NCI-H82 (cell line): ENCODE results near the gene DEAF1.
A peak's percentile ranks its signal among the peaks of the same experiment; 100 is the strongest.
"Not testable (repeated sequence)": the region's sequence is repeated elsewhere in the genome, so short reads cannot be mapped to it uniquely, and the experiment has no call there.

Experiments
- DNase-seq: peaks from one replicate; lab custom pipeline; 2025; lab: John Stamatoyannopoulos, UW

The DEAF1 gene, protein sequence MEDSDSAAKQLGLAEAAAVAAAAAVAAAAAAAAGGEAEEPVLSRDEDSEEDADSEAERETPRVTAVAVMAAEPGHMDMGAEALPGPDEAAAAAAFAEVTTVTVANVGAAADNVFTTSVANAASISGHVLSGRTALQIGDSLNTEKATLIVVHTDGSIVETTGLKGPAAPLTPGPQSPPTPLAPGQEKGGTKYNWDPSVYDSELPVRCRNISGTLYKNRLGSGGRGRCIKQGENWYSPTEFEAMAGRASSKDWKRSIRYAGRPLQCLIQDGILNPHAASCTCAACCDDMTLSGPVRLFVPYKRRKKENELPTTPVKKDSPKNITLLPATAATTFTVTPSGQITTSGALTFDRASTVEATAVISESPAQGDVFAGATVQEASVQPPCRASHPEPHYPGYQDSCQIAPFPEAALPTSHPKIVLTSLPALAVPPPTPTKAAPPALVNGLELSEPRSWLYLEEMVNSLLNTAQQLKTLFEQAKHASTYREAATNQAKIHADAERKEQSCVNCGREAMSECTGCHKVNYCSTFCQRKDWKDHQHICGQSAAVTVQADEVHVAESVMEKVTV

GRCh38 chr11:694563-695287, at the start of gene DEAF1:
Gene DEAF1, minus strand, starts transcription at chr11:695222. Its CDS starts 175 bp downstream, at chr11:695047.
- peak; percentile 96 for DNase-seq

DNA sequence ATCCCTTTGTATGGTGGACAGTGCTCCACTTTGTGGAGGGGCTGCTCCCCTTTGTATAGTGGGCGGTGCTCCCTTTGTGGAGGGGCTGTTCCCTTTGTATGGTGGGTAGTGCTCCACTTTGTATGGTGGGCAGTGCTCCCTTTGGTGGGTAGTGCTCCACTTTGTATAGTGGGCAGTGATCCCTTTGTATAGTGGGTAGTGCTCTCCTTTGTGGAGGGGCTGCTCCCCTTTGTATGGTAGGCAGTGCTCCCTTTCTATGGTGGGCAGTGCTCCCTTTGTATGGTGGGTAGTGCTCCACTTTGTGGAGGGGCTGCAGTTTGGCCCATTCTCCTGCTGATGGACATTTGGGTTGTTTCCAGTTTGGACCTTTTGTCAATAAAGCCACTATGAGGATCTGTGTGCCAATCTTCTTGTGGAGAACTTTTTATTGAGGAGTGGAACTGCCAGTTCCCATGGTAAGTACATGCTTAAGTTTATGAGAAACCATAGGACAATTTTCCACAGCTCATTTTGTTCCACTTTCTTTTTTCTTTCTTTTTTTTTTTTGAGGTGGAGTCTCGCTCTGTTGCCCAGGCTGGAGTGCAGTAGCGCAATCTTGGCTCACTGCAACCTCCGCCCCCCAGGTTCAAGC, 47.7 kb upstream of the DEAF1 start:
- DNase-seq, result no peak

GRCh38 chr11:742156-742546, 47.1 kb upstream of the DEAF1 start:
- DNase-seq, result no peak

GRCh38 chr11:737899-738298, 42.9 kb upstream of the DEAF1 start:
- DNase-seq, result not testable (repeated sequence)

DNA sequence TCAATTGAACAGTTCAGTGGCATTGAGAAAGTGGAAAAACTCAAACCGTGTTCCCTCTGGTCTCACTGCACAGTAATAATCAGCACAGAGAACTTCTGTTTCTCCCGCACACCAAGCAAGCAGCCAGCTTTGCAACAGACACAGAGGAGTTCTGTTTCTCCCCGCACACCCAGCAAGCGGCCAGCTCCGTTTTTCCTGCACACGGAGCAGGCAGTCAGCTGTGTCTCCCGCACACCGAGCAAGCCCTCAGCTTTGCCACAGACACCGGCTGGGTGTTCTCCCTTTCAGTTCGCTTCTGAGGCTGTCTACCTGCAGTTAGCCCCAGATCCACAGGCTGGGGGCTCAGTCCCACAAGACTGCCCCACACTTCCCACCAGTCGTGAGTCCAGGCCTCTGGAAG, 42.3 kb upstream of the DEAF1 start:
- no peak for DNase-seq

DNA sequence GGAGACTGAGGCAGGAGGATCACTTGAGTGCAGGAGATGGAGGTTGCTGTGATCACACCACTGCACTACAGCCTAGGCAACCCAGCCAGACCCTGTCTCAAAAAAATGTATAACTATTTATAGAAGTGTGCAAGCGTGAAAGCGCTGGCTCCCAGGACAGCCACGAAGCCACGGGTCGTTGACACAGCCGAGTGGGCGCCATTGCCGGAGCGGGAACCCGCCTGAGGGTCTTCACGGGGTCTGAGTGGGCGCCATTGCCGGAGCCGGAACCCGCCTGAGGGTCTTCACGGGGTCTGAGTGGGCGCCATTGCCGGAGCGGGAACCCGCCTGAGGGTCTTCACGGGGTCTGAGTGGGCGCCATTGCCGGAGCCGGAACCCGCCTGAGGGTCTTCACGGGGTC, 39.5 kb upstream of the DEAF1 start:
- DNase-seq, result not testable (repeated sequence)

GRCh38 chr11:733072-733471, 38.0 kb upstream of the DEAF1 start:
- DNase-seq, result no peak

- DNase-seq, result no peak
Measured at GRCh38 chr11:729492-730074, 34.6 kb upstream of the DEAF1 start.

GRCh38 chr11:728901-729491, 34.0 kb upstream of the DEAF1 start:
- no peak for DNase-seq

- peak; percentile 83 for DNase-seq
Measured at GRCh38 chr11:727859-728748, 33.1 kb upstream of the DEAF1 start.

DNA sequence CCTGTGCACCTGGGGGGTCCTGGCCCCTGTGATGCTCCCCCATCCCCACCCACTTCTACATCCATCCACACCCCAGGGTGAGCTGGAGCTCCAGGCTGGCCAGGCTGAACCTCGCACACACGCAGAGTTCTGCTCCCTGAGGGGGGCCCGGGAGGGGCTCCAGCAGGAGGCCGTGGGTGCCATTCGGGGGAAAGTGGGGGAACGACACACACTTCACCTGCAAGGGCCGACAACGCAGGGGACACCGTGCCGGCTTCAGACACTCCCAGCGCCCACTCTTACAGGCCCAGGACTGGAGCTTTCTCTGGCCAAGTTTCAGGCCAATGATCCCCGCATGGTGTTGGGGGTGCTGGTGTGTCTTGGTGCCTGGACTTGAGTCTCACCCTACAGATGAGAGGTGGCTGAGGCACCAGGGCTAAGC, 32.3 kb upstream of the DEAF1 start:
- DNase-seq, result no peak

GRCh38 chr11:726278-727220, 31.5 kb upstream of the DEAF1 start:
- peak; percentile 73 for DNase-seq

DNA sequence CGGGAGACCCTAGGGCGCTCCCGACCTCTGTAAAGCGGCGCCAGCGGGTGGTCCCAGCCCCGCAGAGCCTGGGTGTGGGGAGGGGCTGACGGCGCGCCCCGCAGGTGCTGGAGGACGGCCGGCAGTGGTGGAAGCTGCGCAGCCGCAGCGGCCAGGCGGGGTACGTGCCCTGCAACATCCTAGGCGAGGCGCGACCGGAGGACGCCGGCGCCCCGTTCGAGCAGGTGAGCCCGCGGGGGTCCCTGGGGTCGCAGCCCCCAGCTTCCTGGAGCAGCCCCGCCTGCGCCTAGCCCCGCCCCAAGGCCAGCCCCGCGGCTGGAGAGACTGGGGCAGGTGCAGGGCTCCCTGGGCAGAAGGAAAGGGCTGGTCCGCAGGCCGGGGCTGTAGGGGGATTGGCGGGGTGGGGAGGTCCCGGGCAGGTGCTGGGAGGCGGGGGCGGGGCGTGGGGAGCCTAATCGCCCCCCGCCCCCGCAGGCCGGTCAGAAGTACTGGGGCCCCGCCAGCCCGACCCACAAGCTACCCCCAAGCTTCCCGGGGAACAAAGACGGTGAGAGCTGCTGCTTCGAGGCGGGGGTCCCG, 30.7 kb upstream of the DEAF1 start:
- no peak for DNase-seq

DNA sequence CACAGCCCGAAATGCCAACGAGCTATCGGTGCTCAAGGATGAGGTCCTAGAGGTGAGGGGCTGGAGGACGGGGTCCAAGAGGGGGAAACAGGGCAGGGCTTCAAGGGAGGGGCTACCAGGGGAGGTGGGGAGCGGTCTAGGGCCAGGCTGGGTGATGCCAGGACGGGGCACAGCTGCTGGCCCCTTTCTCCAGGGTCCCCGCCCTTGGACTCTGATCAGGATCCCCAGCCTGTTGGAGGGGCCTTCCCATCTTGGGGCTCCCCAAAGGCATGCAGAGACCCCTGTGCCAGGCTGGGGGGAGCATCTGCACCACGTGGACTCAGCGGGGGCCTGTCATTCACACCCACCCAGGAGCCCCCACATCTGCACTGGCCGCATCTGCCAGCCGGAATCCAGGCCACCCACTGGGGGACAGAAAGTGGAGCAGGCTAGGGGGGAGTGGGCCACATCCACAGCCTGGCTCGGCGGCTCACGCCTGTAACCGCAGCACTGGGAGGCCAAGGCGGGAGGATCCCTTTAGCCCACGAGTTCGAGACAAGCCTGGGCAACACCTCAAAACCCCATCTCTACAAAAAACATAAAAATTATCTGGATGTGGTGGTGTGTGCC, 29.9 kb upstream of the DEAF1 start:
- DNase-seq, result no peak

DNA sequence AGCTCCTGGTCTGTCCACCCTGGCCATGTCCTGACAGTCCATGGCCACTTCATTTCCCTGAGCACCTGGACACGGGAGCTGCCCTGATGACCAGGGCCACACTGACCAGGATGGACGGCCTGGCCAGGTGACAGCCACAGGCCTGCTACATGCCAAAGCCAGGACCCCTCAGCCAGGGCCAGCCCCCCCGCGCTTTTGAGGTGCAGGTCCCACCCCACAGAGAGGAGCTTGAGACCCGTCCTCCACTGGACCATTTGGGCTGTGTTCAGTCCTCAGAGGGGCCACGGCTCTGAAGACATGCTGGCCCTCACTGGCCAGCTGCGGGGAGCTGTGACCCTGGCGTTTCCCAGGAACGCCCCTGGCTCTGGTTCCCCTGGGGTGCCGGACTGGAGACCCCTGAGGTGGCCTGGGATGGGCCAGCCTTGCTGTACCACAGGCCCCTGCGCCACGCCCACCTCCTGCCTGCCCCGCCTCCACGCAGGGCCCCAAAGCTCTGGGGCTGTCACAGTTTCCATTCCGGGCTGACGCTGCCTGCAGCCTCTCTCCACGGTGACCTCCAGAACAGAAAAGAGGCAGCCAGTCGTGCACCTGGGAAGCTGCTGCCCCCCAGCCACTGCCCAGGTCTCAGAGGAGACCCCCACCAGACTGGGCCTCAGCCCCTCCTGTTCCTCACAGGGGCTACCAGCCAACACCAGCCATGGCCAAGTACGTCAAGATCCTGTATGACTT, 29.2 kb upstream of the DEAF1 start:
- DNase-seq, result peak; percentile 39

DNA sequence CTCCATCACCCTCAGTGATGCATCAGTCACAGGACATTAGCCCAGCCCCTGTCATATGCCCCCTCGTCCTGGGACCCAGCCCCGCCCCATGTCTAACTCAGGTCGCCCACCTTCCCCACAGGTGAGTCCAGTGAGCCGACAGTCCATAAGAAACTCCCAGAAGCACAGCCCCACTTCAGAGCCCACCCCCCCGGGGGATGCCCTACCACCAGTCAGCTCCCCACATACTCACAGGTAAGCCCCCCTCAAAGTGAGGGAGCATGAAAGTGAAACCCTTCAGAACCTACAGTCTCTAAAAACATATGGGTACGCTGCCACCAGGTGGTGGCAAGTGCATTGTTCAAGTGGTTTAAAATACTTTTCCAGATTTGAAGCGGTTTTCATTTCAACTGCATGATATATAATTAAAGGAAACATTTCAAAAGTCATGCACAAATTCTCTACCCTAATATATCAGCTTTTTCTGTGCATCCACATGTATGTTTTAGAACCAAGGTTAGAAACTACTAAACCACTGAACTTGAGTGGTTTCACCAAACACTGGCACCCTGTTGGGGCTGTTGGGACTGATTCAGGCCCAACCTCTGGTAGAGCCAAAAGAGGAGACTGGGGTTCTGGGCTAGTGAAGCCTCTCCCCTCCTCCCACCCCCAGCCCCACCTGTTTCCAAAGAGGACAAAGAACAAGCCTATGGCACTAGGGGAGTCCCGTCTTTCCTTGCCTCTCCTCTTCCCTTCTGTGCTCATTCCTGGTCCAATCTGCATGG, 28.3 kb upstream of the DEAF1 start:
- peak; percentile 36 for DNase-seq

GRCh38 chr11:722346-722811, 27.4 kb upstream of the DEAF1 start:
- no peak for DNase-seq
